HUDEP-2 (cell line): ENCODE data around the gene EVA1C.
A peak's percentile ranks its signal among the peaks of the same experiment; 100 is the strongest.
"Not testable (repeated sequence)": the region's sequence is repeated elsewhere in the genome, so short reads cannot be mapped to it uniquely, and the experiment has no call there.

ENCODE experiments used
- DNase-seq, 76 experiments: peaks; one replicate each; lab custom pipeline; 2025; ENCODE audit not compliant: unreplicated experiment in 76 of 76; lab: John Stamatoyannopoulos, UW

The EVA1C gene

GRCh38 chr21:32484706-32485380 lies 72.3 kb downstream of the EVA1C start:
- no peak for DNase-seq

GRCh38 chr21:32492376-32492775 lies 79.9 kb downstream of the EVA1C start:
- no peak for DNase-seq

GRCh38 chr21:32494934-32495709 lies 82.6 kb downstream of the EVA1C start:
- DNase-seq, result peak in 6 of 76 experiments; percentile 12 to 37 (median 29)

GRCh38 chr21:32496568-32496967 lies 84.1 kb downstream of the EVA1C start:
- no peak for DNase-seq

GRCh38 chr21:32499249-32500055 lies 86.9 kb downstream of the EVA1C start:
- DNase-seq, result no peak

GRCh38 chr21:32503641-32504040 lies 91.1 kb downstream of the EVA1C start:
- DNase-seq, result not testable (repeated sequence)

- not testable (repeated sequence) for DNase-seq
Observed at GRCh38 chr21:32505767-32506166, 93.3 kb downstream of the EVA1C start.

GRCh38 chr21:32506411-32506965 lies 94.0 kb downstream of the EVA1C start:
- DNase-seq, result not testable (repeated sequence)

- DNase-seq, result no peak
Observed at GRCh38 chr21:32507342-32507919, 94.9 kb downstream of the EVA1C start.

- DNase-seq, result not testable (repeated sequence)
Observed at GRCh38 chr21:32508036-32508435, 95.5 kb downstream of the EVA1C start.

GRCh38 chr21:32508558-32508957 lies 96.1 kb downstream of the EVA1C start:
- no peak for DNase-seq

GRCh38 chr21:32508975-32509374 lies 96.5 kb downstream of the EVA1C start:
- DNase-seq, result not testable (repeated sequence)

GRCh38 chr21:32514275-32515055 lies 102.0 kb downstream of the EVA1C start:
- DNase-seq, result no peak

GRCh38 chr21:32515874-32516273 lies 103.4 kb downstream of the EVA1C start:
- peak in 13 of 76 experiments; percentile 12 to 55 (median 28) for DNase-seq

GRCh38 chr21:32516756-32517649 lies 104.5 kb downstream of the EVA1C start:
- DNase-seq, result peak in 13 of 76 experiments; percentile 18 to 37 (median 23)

GRCh38 chr21:32519945-32520874 lies 107.7 kb downstream of the EVA1C start:
- DNase-seq, result no peak

GRCh38 chr21:32520875-32521735 lies 108.6 kb downstream of the EVA1C start:
- DNase-seq, result peak in 2 of 76 experiments; percentile 10 to 15
